ENCODE measurements around the gene TDRD7.

TDRD7 gene

GRCh38 chr9:97411789-97412625, at the start of gene TDRD7:
Gene TDRD7 (plus strand): TSS chr9:97412096. CDS start chr9:97428466, 16,370 bp downstream.
- DNase-seq = peak in 52 of 56 donors; percentile 31 to 88 (median 74)

GRCh38 chr9:97362777-97363545, 48.9 kb upstream of the TDRD7 start:
- no peak for DNase-seq

GRCh38 chr9:97363661-97364299, 48.1 kb upstream of the TDRD7 start:
- no peak for DNase-seq

GRCh38 chr9:97364769-97365490, 47.0 kb upstream of the TDRD7 start:
- DNase-seq = no peak

- DNase-seq = no peak
Measured at GRCh38 chr9:97365634-97366033, 46.3 kb upstream of the TDRD7 start.

GRCh38 chr9:97366476-97366875, 45.4 kb upstream of the TDRD7 start:
- DNase-seq = no peak

GRCh38 chr9:97366889-97367288, 45.0 kb upstream of the TDRD7 start:
- DNase-seq = no peak

- no peak for DNase-seq
Measured at GRCh38 chr9:97367729-97368128, 44.2 kb upstream of the TDRD7 start.

GRCh38 chr9:97368964-97369363, 42.9 kb upstream of the TDRD7 start:
- DNase-seq = no peak

- DNase-seq = no peak
Measured at GRCh38 chr9:97372580-97372979, 39.3 kb upstream of the TDRD7 start.

GRCh38 chr9:97373331-97373730, 38.6 kb upstream of the TDRD7 start:
- no peak for DNase-seq

- no peak for DNase-seq
Measured at GRCh38 chr9:97374811-97375210, 37.1 kb upstream of the TDRD7 start.

- DNase-seq = no peak
Measured at GRCh38 chr9:97376902-97377301, 35.0 kb upstream of the TDRD7 start.

- DNase-seq = no peak
Measured at GRCh38 chr9:97382099-97382718, 29.7 kb upstream of the TDRD7 start.

- DNase-seq = no peak
Measured at GRCh38 chr9:97384406-97385262, 27.3 kb upstream of the TDRD7 start.

GRCh38 chr9:97385626-97386264, 26.2 kb upstream of the TDRD7 start:
- no peak for DNase-seq

GRCh38 chr9:97386265-97386633, 25.6 kb upstream of the TDRD7 start:
- DNase-seq = no peak

- peak in 46 of 56 donors; percentile 4 to 84 (median 42) for DNase-seq
Measured at GRCh38 chr9:97386733-97387503, 25.0 kb upstream of the TDRD7 start.

- DNase-seq = no peak
Measured at GRCh38 chr9:97387504-97387886, 24.4 kb upstream of the TDRD7 start.
